ENCODE results near the gene ZNF408. TPM values are rescaled to one million over a fixed set of nuclear protein-coding genes. Genes with fewer than 3 reads are reported as not detected.
A peak's percentile ranks its signal among the peaks of the same experiment; 100 is the strongest.

Gene ZNF408
- polyA plus RNA-seq, 1 of the 3 experiments (the other 2 are of a cell fraction): 7.1 TPM

DNA sequence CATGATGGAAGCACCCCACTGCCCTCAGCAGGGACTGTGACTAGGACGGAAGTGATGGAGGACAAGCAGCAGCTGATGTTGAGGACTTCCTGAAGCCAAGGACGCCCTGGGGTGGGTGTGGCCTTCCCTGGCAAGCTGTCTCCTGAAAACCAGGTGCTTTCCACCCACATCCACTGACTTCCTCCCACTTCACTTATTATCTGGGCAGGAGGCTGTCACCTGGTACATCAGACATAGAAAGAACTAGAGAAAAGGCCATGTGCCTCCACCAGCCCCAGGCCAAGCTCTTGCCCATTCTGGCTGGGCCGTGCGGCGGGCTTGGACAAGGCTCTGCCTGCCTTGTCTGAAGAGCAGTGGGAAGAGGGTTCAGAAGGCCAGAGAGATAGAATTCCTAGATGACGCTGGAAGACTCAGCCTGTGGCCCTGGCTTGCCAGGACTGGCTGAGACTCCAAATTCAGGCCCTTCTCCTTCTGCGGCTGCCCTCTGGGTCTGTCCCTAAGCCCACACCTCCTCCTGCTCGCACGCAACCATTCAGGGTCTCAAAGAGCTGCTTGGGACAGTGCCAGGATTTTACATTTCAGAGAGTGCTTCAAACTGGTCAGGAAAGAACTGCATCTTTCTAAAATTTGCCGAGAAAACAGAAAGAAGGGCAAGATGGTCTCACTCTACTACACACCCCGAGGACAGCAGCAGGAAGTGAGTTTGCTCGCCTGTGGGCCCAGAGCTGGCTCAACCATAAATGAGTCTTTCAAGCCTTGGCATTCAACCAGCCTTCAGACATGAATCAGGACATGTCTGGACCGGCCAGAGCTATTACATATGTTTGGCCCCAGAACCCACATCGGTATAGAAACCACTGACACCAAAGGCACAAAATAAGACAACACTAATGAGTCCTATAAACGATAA is 13.7 kb upstream of the ZNF408 start:
- no peak overlapping the region for H2AFZ ChIP-seq (ENCODE audit: low read depth)
- no peak for DNase-seq
- 93% methylated on average over 15 of the region's 15 CpGs for WGBS (ENCODE audit: low lambda C conversion rate)
- peak overlapping the region in 1 of 2 experiments; percentile 25; a peak in 2 of 4 replicates for H3K27ac ChIP-seq (ENCODE audit: low read depth in 2 of 2, low read length in 1 of 2)
- TF ChIP-seq TAF1 (IDR thresholded peaks at IDR 0.05; ENCODE audit: borderline replicate concordance, low read depth, low read length): no peak
- TF ChIP-seq, protein P1, sequence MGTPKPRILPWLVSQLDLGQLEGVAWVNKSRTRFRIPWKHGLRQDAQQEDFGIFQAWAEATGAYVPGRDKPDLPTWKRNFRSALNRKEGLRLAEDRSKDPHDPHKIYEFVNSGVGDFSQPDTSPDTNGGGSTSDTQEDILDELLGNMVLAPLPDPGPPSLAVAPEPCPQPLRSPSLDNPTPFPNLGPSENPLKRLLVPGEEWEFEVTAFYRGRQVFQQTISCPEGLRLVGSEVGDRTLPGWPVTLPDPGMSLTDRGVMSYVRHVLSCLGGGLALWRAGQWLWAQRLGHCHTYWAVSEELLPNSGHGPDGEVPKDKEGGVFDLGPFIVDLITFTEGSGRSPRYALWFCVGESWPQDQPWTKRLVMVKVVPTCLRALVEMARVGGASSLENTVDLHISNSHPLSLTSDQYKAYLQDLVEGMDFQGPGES (IDR thresholded peaks at IDR 0.05; ENCODE audit: low read depth, low read length): no peak
- no peak for TF ChIP-seq GABPA (IDR thresholded peaks at IDR 0.05; ENCODE audit: low read depth)
- no peak for TF ChIP-seq FOXJ3 (CRISPR knock-in tag; IDR thresholded peaks at IDR 0.05)
- TF ChIP-seq, protein P2, sequence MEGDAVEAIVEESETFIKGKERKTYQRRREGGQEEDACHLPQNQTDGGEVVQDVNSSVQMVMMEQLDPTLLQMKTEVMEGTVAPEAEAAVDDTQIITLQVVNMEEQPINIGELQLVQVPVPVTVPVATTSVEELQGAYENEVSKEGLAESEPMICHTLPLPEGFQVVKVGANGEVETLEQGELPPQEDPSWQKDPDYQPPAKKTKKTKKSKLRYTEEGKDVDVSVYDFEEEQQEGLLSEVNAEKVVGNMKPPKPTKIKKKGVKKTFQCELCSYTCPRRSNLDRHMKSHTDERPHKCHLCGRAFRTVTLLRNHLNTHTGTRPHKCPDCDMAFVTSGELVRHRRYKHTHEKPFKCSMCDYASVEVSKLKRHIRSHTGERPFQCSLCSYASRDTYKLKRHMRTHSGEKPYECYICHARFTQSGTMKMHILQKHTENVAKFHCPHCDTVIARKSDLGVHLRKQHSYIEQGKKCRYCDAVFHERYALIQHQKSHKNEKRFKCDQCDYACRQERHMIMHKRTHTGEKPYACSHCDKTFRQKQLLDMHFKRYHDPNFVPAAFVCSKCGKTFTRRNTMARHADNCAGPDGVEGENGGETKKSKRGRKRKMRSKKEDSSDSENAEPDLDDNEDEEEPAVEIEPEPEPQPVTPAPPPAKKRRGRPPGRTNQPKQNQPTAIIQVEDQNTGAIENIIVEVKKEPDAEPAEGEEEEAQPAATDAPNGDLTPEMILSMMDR (IDR thresholded peaks at IDR 0.05): no peak
- no peak for TF ChIP-seq YY1 (IDR thresholded peaks at IDR 0.05; ENCODE audit: low read depth)
- no peak for TF ChIP-seq EZH2phosphoT487 (IDR thresholded peaks at IDR 0.05; ENCODE audit: borderline replicate concordance, low read depth)
- TF ChIP-seq, protein P3, sequence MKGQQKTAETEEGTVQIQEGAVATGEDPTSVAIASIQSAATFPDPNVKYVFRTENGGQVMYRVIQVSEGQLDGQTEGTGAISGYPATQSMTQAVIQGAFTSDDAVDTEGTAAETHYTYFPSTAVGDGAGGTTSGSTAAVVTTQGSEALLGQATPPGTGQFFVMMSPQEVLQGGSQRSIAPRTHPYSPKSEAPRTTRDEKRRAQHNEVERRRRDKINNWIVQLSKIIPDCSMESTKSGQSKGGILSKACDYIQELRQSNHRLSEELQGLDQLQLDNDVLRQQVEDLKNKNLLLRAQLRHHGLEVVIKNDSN (IDR thresholded peaks at IDR 0.05; ENCODE audit: borderline replicate concordance, low read depth): no peak
- no peak for TF ChIP-seq NRF1 (IDR thresholded peaks at IDR 0.05; ENCODE audit: low read depth, low read length)
- no peaks in the 10 kb centered on the region for H3K27me3 ChIP-seq (ENCODE audit: insufficient read depth)
- H3K36me3 ChIP-seq (replicated peaks in 1 of 2; ENCODE audit: control insufficient read depth in 1 of 2, insufficient read depth in 2 of 2, low read length in 1 of 2): peaks cover 21 to 37% of the 10 kb centered on the region in 2 experiments
- H3K4me2 ChIP-seq: no peak overlapping the region
- H3F3A ChIP-seq (replicated peaks; ENCODE audit: insufficient read depth): no peaks in the 10 kb centered on the region
- H3K79me2 ChIP-seq (ENCODE audit: insufficient read depth): no peaks in the 10 kb centered on the region; the same call in 1 of the 2 replicates
- no peaks in the 10 kb centered on the region for H4K20me1 ChIP-seq (ENCODE audit: insufficient read depth)
- H3K9me2 ChIP-seq: no peaks in the 10 kb centered on the region
- no peak overlapping the region for H3K9ac ChIP-seq
- H3K4me3 ChIP-seq (ENCODE audit: low read depth in 2 of 2, low read length in 1 of 2): no peak overlapping the region
- no peaks in the 10 kb centered on the region for H3K9me3 ChIP-seq
- peaks cover 0 to 4% of the 10 kb centered on the region in 2 experiments; a peak in 1 of 4 replicates for H3K4me1 ChIP-seq (ENCODE audit: control insufficient read depth in 1 of 2, insufficient read depth in 2 of 2, low read depth in 1 of 2, low read length in 1 of 2)
- POLR2A ChIA-PET: interaction anchor here (0.8 kb wide), 1 partner anchor 10 kb away, joined by 3 read pairs; no protein-coding TSS in a partner anchor
- CTCF ChIA-PET: no interaction called here

DNA sequence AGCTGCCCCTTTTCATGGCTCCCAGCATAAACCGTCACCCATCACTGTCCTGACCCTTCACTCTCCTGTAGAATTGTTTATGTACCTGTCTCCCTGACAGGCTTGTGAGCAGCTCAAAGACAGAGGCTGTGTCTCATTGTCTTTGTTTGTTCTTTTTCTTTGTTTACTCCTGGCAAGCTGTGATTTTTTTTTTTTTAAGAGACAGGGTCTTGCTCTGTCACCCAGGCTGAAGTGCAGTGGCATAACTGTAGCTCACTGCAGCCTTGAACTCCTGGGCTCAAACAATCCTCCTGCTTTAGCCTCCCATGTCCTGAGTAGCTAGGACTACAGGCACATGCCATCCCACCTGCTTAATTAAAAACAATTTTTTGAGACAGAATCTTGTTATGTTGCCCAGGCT is 10.1 kb upstream of the ZNF408 start:
- peaks cover 41 to 42% of the 10 kb centered on the region in 2 experiments for H3K36me3 ChIP-seq (replicated peaks in 1 of 2; ENCODE audit: control insufficient read depth in 1 of 2, insufficient read depth in 2 of 2, low read length in 1 of 2)
- no peak overlapping the region for H3K27ac ChIP-seq (ENCODE audit: low read depth in 2 of 2, low read length in 1 of 2)
- H4K20me1 ChIP-seq (ENCODE audit: insufficient read depth): no peaks in the 10 kb centered on the region
- TF ChIP-seq, protein P3 (IDR thresholded peaks at IDR 0.05; ENCODE audit: borderline replicate concordance, low read depth): no peak
- no peak for TF ChIP-seq YY1 (IDR thresholded peaks at IDR 0.05; ENCODE audit: low read depth)
- TF ChIP-seq NRF1 (IDR thresholded peaks at IDR 0.05; ENCODE audit: low read depth, low read length): no peak
- TF ChIP-seq, protein P4, sequence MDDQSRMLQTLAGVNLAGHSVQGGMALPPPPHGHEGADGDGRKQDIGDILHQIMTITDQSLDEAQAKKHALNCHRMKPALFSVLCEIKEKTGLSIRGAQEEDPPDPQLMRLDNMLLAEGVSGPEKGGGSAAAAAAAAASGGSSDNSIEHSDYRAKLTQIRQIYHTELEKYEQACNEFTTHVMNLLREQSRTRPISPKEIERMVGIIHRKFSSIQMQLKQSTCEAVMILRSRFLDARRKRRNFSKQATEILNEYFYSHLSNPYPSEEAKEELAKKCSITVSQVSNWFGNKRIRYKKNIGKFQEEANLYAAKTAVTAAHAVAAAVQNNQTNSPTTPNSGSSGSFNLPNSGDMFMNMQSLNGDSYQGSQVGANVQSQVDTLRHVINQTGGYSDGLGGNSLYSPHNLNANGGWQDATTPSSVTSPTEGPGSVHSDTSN (IDR thresholded peaks at IDR 0.05): no peak
- TF ChIP-seq TEAD4 (IDR thresholded peaks at IDR 0.05; ENCODE audit: borderline replicate concordance, insufficient read depth): no peak
- TF ChIP-seq FOXM1 (IDR thresholded peaks at IDR 0.05; ENCODE audit: low read depth): no peak
- TF ChIP-seq TCF12 (IDR thresholded peaks at IDR 0.05): no peak
- TF ChIP-seq RAD21 (IDR thresholded peaks at IDR 0.05; ENCODE audit: low read length): no peak
- no peak for TF ChIP-seq GABPA (IDR thresholded peaks at IDR 0.05; ENCODE audit: low read depth)
- TF ChIP-seq EP300 (IDR thresholded peaks at IDR 0.05; ENCODE audit: borderline replicate concordance in 1 of 2, low read depth in 1 of 2, low read length in 1 of 2): no peak
- no peak for TF ChIP-seq ELF1 (IDR thresholded peaks at IDR 0.05)
- no peak for TF ChIP-seq JUND (IDR thresholded peaks at IDR 0.05)
- no peak for TF ChIP-seq RCOR1 (IDR thresholded peaks at IDR 0.05; ENCODE audit: low read length)
- TF ChIP-seq RXRA (IDR thresholded peaks at IDR 0.05; ENCODE audit: borderline replicate concordance, low read depth): no peak
- TF ChIP-seq, protein P1 (IDR thresholded peaks at IDR 0.05; ENCODE audit: low read depth, low read length): no peak

More for the DNA sequence above, 10.1 kb upstream of the ZNF408 start:
- Histone ChIP-seq H2AFZ (ENCODE audit: low read depth) (no peak overlapping the region), H3F3A (replicated peaks; ENCODE audit: insufficient read depth) (no peaks in the 10 kb centered on the region), H3K27me3 (ENCODE audit: insufficient read depth) (no peaks in the 10 kb centered on the region), H3K9me2 (no peaks in the 10 kb centered on the region), H3K9ac (no peak overlapping the region), H3K4me3 (ENCODE audit: low read depth in 2 of 2, low read length in 1 of 2) (no peak overlapping the region), H3K9me3 (no peaks in the 10 kb centered on the region), H3K79me2 (ENCODE audit: insufficient read depth) (no peaks in the 10 kb centered on the region), H3K4me1 (ENCODE audit: control insufficient read depth in 1 of 2, insufficient read depth in 2 of 2, low read depth in 1 of 2, low read length in 1 of 2) (peaks cover 4% of the 10 kb centered on the region in 2 experiments; a peak in 2 of 4 replicates), H3K4me2 (no peak overlapping the region)
- ChIA-PET CTCF (no interaction called here), POLR2A (interaction anchor here (0.6 to 0.8 kb wide), 3 partner anchors 10 to 17 kb away, joined by 3 to 8 read pairs (median 4); partner anchors contain the start of gene ZNF408)
- no peak for DNase-seq
- WGBS (ENCODE audit: low lambda C conversion rate): 100% methylated on average over 1 of the region's 1 CpG
